H9 (cell line): ENCODE data around the gene MID1. TPM values are rescaled to one million over a fixed set of nuclear protein-coding genes. Genes with fewer than 3 reads are reported as not detected.

Experiments
- DNase-seq: peaks from one replicate; pipeline ENCODE4 v3.0.0-alpha.2; 2017
- H2AFZ ChIP-seq: one replicate; pipeline ENCODE4 v1.6.1; 2013; ENCODE audit warnings: mild to moderate bottlenecking, low read length, control low read depth, moderate library complexity
- H2AK5ac ChIP-seq: 2 replicates; pipeline ENCODE4 v1.6.1; 2013; ENCODE audit warnings: low read length, control low read depth, mixed read lengths; ENCODE audit not compliant: insufficient read length
- H2BK120ac ChIP-seq: one replicate; pipeline ENCODE4 v1.6.1; 2013; ENCODE audit warnings: low read depth, mild to moderate bottlenecking, low read length, control low read depth, inconsistent platforms; ENCODE audit not compliant: poor library complexity, severe bottlenecking
- H2BK12ac ChIP-seq: 2 replicates; pipeline ENCODE4 v1.6.1; 2013; ENCODE audit warnings: low read length, control low read depth, mixed read lengths, low read depth; ENCODE audit not compliant: insufficient read length
- H2BK15ac ChIP-seq: 2 replicates; pipeline ENCODE4 v1.6.1; 2013; ENCODE audit warnings: low read depth, low read length, control low read depth
- H2BK20ac ChIP-seq: one replicate; pipeline ENCODE4 v1.6.1; 2013; ENCODE audit warnings: low read depth, mild to moderate bottlenecking, low read length, control low read depth, inconsistent platforms; ENCODE audit not compliant: poor library complexity, severe bottlenecking
- H2BK5ac ChIP-seq: 2 replicates; pipeline ENCODE4 v1.6.1; 2013; ENCODE audit warnings: low read length, control low read depth, mixed read lengths; ENCODE audit not compliant: insufficient read length
- H3K14ac ChIP-seq: 2 replicates; pipeline ENCODE4 v1.6.1; 2013; ENCODE audit warnings: low read length, control low read depth; ENCODE audit not compliant: insufficient read depth
- H3K18ac ChIP-seq: 2 replicates; pipeline ENCODE4 v1.6.1; 2013; ENCODE audit warnings: low read depth, mild to moderate bottlenecking, mixed read lengths, low read length, control low read depth; ENCODE audit not compliant: insufficient read length
- H3K23ac ChIP-seq: 2 replicates; pipeline ENCODE4 v1.6.1; 2013; ENCODE audit warnings: low read length, control low read depth, mixed read lengths, low read depth; ENCODE audit not compliant: insufficient read length
- H3K23me2 ChIP-seq: 2 replicates; pipeline ENCODE4 v1.6.1; 2013; ENCODE audit warnings: low read depth, mild to moderate bottlenecking, mixed read lengths, low read length, control low read depth; ENCODE audit not compliant: insufficient read length, poor library complexity, severe bottlenecking
- H3K27ac ChIP-seq: 2 replicates; pipeline ENCODE4 v1.5.1; 2013; ENCODE audit warnings: low read length, control low read depth, mixed read lengths, low read depth; ENCODE audit not compliant: insufficient read length
- H3K27me3 ChIP-seq: 2 replicates; pipeline ENCODE4 v1.6.1; 2013; ENCODE audit warnings: low read length, control low read depth, inconsistent platforms; ENCODE audit not compliant: insufficient read depth
- H3K4ac ChIP-seq: 2 replicates; pipeline ENCODE4 v1.6.1; 2013; ENCODE audit warnings: low read depth, mild to moderate bottlenecking, control low read depth, inconsistent platforms, low read length, moderate library complexity
- H3K4me1 ChIP-seq: 2 replicates; pipeline ENCODE4 v1.6.1; 2013; ENCODE audit warnings: low read length, control low read depth, inconsistent platforms; ENCODE audit not compliant: insufficient read depth
- H3K4me2 ChIP-seq: 2 replicates; pipeline ENCODE4 v1.6.1; 2013; ENCODE audit warnings: low read length, control low read depth, mixed read lengths; ENCODE audit not compliant: insufficient read length, insufficient read depth
- H3K56ac ChIP-seq: 2 replicates; pipeline ENCODE4 v1.6.1; 2013; ENCODE audit warnings: low read depth, mild to moderate bottlenecking, mixed read lengths, low read length, control low read depth; ENCODE audit not compliant: insufficient read length
- H3K79me1 ChIP-seq: 2 replicates; pipeline ENCODE4 v1.6.1; 2013; ENCODE audit warnings: low read depth, mild to moderate bottlenecking, moderate library complexity, low read length, control low read depth, inconsistent platforms; ENCODE audit not compliant: insufficient read depth, poor library complexity, severe bottlenecking
- H3K79me2 ChIP-seq: 2 replicates; pipeline ENCODE4 v1.6.1; 2013; ENCODE audit warnings: low read length, control low read depth, inconsistent platforms; ENCODE audit not compliant: insufficient read depth
- H3K9ac ChIP-seq: 2 replicates; pipeline ENCODE4 v1.6.1; 2013; ENCODE audit warnings: low read length, control low read depth, mixed read lengths; ENCODE audit not compliant: insufficient read length; ENCODE audit errors: extremely low read depth
- H3K9me3 ChIP-seq: one replicate; pipeline ENCODE4 v1.6.1; 2013; ENCODE audit warnings: low read depth, low read length, inconsistent platforms; ENCODE audit not compliant: control insufficient read depth
- H3T11ph ChIP-seq: one replicate; pipeline ENCODE4 v1.6.1; 2013; ENCODE audit warnings: mild to moderate bottlenecking, low read length, control low read depth, inconsistent platforms
- H4K20me1 ChIP-seq: one replicate; pipeline ENCODE4 v1.6.1; 2013; ENCODE audit not compliant: control insufficient read depth, insufficient read length, insufficient read depth
- H4K5ac ChIP-seq: 2 replicates; pipeline ENCODE4 v1.6.1; 2013; ENCODE audit warnings: low read depth, mild to moderate bottlenecking, mixed read lengths, low read length, control low read depth; ENCODE audit not compliant: insufficient read length
- H4K8ac ChIP-seq: replicated peaks from 2 replicates; pipeline ENCODE4 v1.6.1; 2013; ENCODE audit warnings: low read length, control low read depth, mixed read lengths, low read depth; ENCODE audit not compliant: insufficient read length
- H4K91ac ChIP-seq: 2 replicates; pipeline ENCODE4 v1.6.1; 2013; ENCODE audit warnings: low read depth, mild to moderate bottlenecking, moderate library complexity, mixed read lengths, low read length, control low read depth; ENCODE audit not compliant: insufficient read length
- H3K27ac Mint-ChIP-seq, 3 experiments: 2 replicates in 2 of 3; 3 replicates in 1 of 3; pipeline ENCODE4 v1.8.0; 2020 to 2021; ENCODE audit warnings: mixed read lengths in 3 of 3, mild to moderate bottlenecking in 1 of 3, moderate library complexity in 1 of 3
- H3K27me3 Mint-ChIP-seq: 2 replicates; pipeline ENCODE4 v1.8.0; 2021; ENCODE audit warnings: low read depth, mild to moderate bottlenecking, moderate library complexity, mixed read lengths
- H3K36me3 Mint-ChIP-seq, 3 experiments: 2 replicates in 2 of 3; 3 replicates in 1 of 3; pipeline ENCODE4 v1.8.0; 2020 to 2021; ENCODE audit warnings: low read depth in 3 of 3, mixed read lengths in 3 of 3; ENCODE audit not compliant: insufficient read depth in 1 of 3
- H3K4me1 Mint-ChIP-seq, 2 experiments: 2 replicates each; pipeline ENCODE4 v1.8.0; 2020; ENCODE audit warnings: mixed read lengths in 2 of 2
- H3K4me3 Mint-ChIP-seq, 2 experiments: 2 replicates in 1 of 2; 3 replicates in 1 of 2; pipeline ENCODE4 v1.8.0; 2020 to 2021; ENCODE audit warnings: mild to moderate bottlenecking in 2 of 2, mixed read lengths in 2 of 2, moderate library complexity in 1 of 2
- H3K9me3 Mint-ChIP-seq, 2 experiments: 2 replicates in 1 of 2; 3 replicates in 1 of 2; pipeline ENCODE4 v1.8.0; 2020; ENCODE audit warnings: mild to moderate bottlenecking in 2 of 2, mixed read lengths in 2 of 2, moderate library complexity in 1 of 2
- WGBS: extraction: QIAGEN DNeasy Blood & Tissue Kit; methylation state at CpG from one replicate; pipeline ENCODE4 v1.1.7; 2013; ENCODE audit warnings: missing lambda C conversion rate, low lambda C conversion rate, mixed read lengths; ENCODE audit not compliant: insufficient read length; ENCODE audit errors: extremely low coverage; 5-methylcytosine and 5-hydroxymethylcytosine counted together
- total RNA-seq: library from RNA; stranded (reverse); gene quantifications from 2 replicates; pipeline ENCODE4 v1.2.1, GENCODE V29; 2021
- TF ChIP-seq, protein P1 (sequence below): fragments of 200-600 bp; sonication (generic); conservative IDR thresholded peaks from 3 replicates; pipeline ENCODE4 v1.8.0; 2021; ENCODE audit warnings: antibody characterized with exemption, mild to moderate bottlenecking

The MID1 gene
- total RNA-seq, 1 experiment from 2014 or later, result 32.9 TPM

- Histone ChIP-seq H2BK20ac (no peak overlapping the region), H4K8ac (no peak overlapping the region), H3K4me1 (peaks cover 5% of the 10 kb centered on the region; the same call in 1 of the 2 replicates), H3K9ac (no peak overlapping the region), H2BK15ac (no peak overlapping the region), H3K18ac (no peak overlapping the region), H4K20me1 (no peaks in the 10 kb centered on the region), H3K79me1 (no peaks in the 10 kb centered on the region), H2AFZ (no peak overlapping the region), H3K4ac (no peak overlapping the region), H3K14ac (no peak overlapping the region), H3K23ac (no peak overlapping the region), H4K91ac (no peak overlapping the region), H3K56ac (no peak overlapping the region), H3K27me3 (no peaks in the 10 kb centered on the region), H4K5ac (no peak overlapping the region), H2BK120ac (no peak overlapping the region), H2BK12ac (no peak overlapping the region), H3K27ac (no peak overlapping the region), H3K9me3 (peaks cover 5% of the 10 kb centered on the region), H3K79me2 (no peaks in the 10 kb centered on the region), H3K23me2 (no peaks in the 10 kb centered on the region), H3K4me2 (no peak overlapping the region), H3T11ph (no peak overlapping the region), H2BK5ac (no peak overlapping the region), H2AK5ac (no peak overlapping the region)
- Mint-ChIP-seq H3K36me3 (peaks cover 7 to 15% (median 8%) of the 10 kb centered on the region in 3 experiments; a peak in 6 of 7 replicates), H3K4me1 (peaks cover 18 to 24% of the 10 kb centered on the region in 2 experiments), H3K9me3 (peaks cover 52 to 56% of the 10 kb centered on the region in 2 experiments), H3K27me3 (no peaks in the 10 kb centered on the region; the same call in 1 of the 2 replicates), H3K4me3 (no peak overlapping the region), H3K27ac (no peak overlapping the region)
- no peak for DNase-seq
- TF ChIP-seq, protein P1, sequence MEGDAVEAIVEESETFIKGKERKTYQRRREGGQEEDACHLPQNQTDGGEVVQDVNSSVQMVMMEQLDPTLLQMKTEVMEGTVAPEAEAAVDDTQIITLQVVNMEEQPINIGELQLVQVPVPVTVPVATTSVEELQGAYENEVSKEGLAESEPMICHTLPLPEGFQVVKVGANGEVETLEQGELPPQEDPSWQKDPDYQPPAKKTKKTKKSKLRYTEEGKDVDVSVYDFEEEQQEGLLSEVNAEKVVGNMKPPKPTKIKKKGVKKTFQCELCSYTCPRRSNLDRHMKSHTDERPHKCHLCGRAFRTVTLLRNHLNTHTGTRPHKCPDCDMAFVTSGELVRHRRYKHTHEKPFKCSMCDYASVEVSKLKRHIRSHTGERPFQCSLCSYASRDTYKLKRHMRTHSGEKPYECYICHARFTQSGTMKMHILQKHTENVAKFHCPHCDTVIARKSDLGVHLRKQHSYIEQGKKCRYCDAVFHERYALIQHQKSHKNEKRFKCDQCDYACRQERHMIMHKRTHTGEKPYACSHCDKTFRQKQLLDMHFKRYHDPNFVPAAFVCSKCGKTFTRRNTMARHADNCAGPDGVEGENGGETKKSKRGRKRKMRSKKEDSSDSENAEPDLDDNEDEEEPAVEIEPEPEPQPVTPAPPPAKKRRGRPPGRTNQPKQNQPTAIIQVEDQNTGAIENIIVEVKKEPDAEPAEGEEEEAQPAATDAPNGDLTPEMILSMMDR, result no peak
- no CpG with 5 or more reads among the region's 2 CpGs for WGBS
Observed at GRCh38 chrX:10633722-10634121, 13.3 kb upstream of the MID1 start.
